Stimulated activated CD4-positive, alpha-beta T cell treated with anti-CD3 and anti-CD28 coated beads, TNF-alpha, amount 100 ng/mL, for 24 hours (primary cell): ENCODE results near the gene RPP25L.

ENCODE experiments used
- DNase-seq, 3 experiments: peaks; one replicate each; pipeline ENCODE4 v3.0.0-alpha.2; 2020; ENCODE audit warnings: low read depth in 3 of 3

Gene RPP25L

GRCh38 chr9:34637356-34638137 is 25.6 kb upstream of the RPP25L start, which contains the start of gene SIGMAR1:
Gene SIGMAR1 (minus strand): TSS chr9:34637787. CDS start chr9:34637697, 90 bp downstream.
- peak; percentile 85 to 93 (median 89) for DNase-seq

GRCh38 chr9:34636791-34637355 is 25.0 kb upstream of the RPP25L start:
- DNase-seq: no peak

GRCh38 chr9:34635556-34635955 is 23.7 kb upstream of the RPP25L start:
- no peak for DNase-seq

- no peak for DNase-seq
These were observed 22.8 kb upstream of the RPP25L start for GRCh38 chr9:34634551-34635248.

- peak in 2 of 3 experiments; percentile 54 to 65 for DNase-seq
These were observed 22.1 kb upstream of the RPP25L start for GRCh38 chr9:34633851-34634550.

GRCh38 chr9:34633166-34633565 is 21.3 kb upstream of the RPP25L start:
- no peak for DNase-seq

GRCh38 chr9:34630402-34631154 is 18.7 kb upstream of the RPP25L start:
- DNase-seq: no peak

- DNase-seq: no peak
These were observed 17.6 kb upstream of the RPP25L start for GRCh38 chr9:34629491-34629808.

GRCh38 chr9:34628656-34629490 is 17.0 kb upstream of the RPP25L start, which contains the start of gene ARID3C:
Gene ARID3C (minus strand): TSS chr9:34629066. CDS start chr9:34628014, 1,052 bp downstream.
- no peak for DNase-seq

GRCh38 chr9:34627716-34628655 is 16.1 kb upstream of the RPP25L start:
- no peak for DNase-seq

- DNase-seq: no peak
These were observed 13.2 kb upstream of the RPP25L start for GRCh38 chr9:34625186-34625486.

- no peak for DNase-seq
These were observed 12.7 kb upstream of the RPP25L start for GRCh38 chr9:34624475-34625185.

GRCh38 chr9:34623374-34624235 is 11.7 kb upstream of the RPP25L start:
- DNase-seq: no peak

GRCh38 chr9:34620061-34620994 is 8.4 kb upstream of the RPP25L start, which contains the start of gene DCTN3:
Gene DCTN3 (minus strand): TSS chr9:34620495. CDS start chr9:34620464, 31 bp downstream.
- DNase-seq: peak; percentile 81 to 90 (median 88)

GRCh38 chr9:34615132-34615531 is 3.2 kb upstream of the RPP25L start:
- DNase-seq: no peak

GRCh38 chr9:34612788-34613390 is 992 bp upstream of the RPP25L start:
- DNase-seq: peak in 2 of 3 experiments; percentile 53 to 64
